ENCODE measurements around the gene FUT8. TPM values are rescaled to one million over a fixed set of nuclear protein-coding genes. Genes with fewer than 3 reads are reported as not detected.

Gene FUT8
- total RNA-seq, 1 donor from 2014 or later: 12.9 TPM

DNA sequence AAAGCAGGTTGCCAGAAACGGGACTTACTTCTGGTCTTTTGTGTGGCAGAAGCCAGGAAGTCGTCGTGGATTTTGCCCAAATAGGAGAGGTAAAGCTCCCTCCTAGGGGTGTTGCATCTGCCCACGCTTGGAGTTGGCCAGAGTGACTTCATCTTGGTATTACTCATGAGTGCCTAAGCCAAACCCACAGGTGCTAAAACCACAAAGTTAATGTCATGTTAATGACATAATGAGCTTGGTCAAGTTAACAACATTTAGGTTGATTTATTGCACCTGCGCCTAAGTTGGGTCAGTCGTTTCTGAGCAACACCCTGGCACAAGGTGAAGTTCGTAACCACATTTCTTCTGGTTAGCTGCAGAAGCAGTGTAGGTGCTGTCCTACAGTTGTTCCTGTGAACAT, 225.2 kb downstream of the FUT8 start:
- H3K9me3 ChIP-seq: peaks cover 0 to 11% of the 10 kb centered on the region in 2 donors
- TF ChIP-seq, protein P1, sequence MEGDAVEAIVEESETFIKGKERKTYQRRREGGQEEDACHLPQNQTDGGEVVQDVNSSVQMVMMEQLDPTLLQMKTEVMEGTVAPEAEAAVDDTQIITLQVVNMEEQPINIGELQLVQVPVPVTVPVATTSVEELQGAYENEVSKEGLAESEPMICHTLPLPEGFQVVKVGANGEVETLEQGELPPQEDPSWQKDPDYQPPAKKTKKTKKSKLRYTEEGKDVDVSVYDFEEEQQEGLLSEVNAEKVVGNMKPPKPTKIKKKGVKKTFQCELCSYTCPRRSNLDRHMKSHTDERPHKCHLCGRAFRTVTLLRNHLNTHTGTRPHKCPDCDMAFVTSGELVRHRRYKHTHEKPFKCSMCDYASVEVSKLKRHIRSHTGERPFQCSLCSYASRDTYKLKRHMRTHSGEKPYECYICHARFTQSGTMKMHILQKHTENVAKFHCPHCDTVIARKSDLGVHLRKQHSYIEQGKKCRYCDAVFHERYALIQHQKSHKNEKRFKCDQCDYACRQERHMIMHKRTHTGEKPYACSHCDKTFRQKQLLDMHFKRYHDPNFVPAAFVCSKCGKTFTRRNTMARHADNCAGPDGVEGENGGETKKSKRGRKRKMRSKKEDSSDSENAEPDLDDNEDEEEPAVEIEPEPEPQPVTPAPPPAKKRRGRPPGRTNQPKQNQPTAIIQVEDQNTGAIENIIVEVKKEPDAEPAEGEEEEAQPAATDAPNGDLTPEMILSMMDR (IDR thresholded peaks at IDR 0.05): no peak
- no peaks in the 10 kb centered on the region for H3K27me3 ChIP-seq
- no peaks in the 10 kb centered on the region for H3K36me3 ChIP-seq
- H3K27ac ChIP-seq: no peak overlapping the region
- H3K4me1 ChIP-seq: no peaks in the 10 kb centered on the region
- H3K4me3 ChIP-seq: no peak overlapping the region
- intact Hi-C loops (cut with DNase I): no loop called here
- no peak for DNase-seq (ENCODE audit: low spot score in 2 of 2)

DNA sequence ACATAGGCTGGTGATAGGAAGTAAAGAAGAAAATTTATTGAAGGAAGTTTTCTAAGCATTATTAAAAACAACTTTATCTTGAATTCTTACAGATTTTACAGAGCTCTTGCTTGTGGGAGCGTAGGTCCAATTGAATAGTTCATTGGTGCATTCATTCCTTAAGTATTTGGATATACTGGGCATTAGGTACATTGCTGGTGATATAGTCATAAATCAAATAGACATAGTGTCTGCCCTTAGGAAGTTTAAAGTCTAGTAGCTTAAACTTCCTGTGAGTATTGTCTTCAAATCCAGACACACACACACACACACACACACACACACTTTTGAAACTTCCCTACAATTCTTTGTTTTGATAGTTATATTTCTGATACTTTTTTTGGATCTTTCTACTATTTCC, 226.7 kb downstream of the FUT8 start:
- no peaks in the 10 kb centered on the region for H3K36me3 ChIP-seq
- peaks cover 0 to 11% of the 10 kb centered on the region in 2 donors for H3K9me3 ChIP-seq
- no peaks in the 10 kb centered on the region for H3K27me3 ChIP-seq
- intact Hi-C loops (cut with DNase I): no loop called here
- no peak overlapping the region for H3K4me3 ChIP-seq
- DNase-seq (ENCODE audit: low spot score in 2 of 2): no peak
- H3K4me1 ChIP-seq: no peaks in the 10 kb centered on the region
- H3K27ac ChIP-seq: no peak overlapping the region
- TF ChIP-seq, protein P1 (IDR thresholded peaks at IDR 0.05): no peak

DNA sequence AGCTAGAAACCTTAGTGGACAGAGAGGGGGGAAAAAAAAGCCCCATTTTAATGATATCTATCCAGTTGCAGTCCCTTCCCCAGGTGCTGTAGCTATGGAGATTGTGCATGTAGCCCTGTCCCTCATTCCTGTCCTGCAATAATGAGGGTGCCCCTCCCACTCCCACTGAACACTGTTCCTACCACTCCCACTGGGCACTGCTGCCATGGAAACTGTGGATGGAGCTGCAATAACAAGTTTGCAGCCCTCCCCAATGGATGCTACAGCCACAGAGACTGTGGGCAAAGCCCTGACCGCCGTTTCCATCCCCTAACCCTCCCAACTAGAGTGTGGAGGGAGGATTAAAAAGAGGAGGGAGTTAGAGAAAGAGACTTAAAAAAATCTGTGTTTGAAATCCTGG, 238.3 kb downstream of the FUT8 start:
- Histone ChIP-seq H3K4me3 (no peak overlapping the region), H3K27ac (no peak overlapping the region), H3K9me3 (no peaks in the 10 kb centered on the region), H3K36me3 (no peaks in the 10 kb centered on the region), H3K4me1 (no peaks in the 10 kb centered on the region), H3K27me3 (no peaks in the 10 kb centered on the region)
- TF ChIP-seq, protein P1 (IDR thresholded peaks at IDR 0.05): no peak
- no peak for DNase-seq (ENCODE audit: low spot score in 2 of 2)
- intact Hi-C loops (cut with DNase I): no loop called here

DNA sequence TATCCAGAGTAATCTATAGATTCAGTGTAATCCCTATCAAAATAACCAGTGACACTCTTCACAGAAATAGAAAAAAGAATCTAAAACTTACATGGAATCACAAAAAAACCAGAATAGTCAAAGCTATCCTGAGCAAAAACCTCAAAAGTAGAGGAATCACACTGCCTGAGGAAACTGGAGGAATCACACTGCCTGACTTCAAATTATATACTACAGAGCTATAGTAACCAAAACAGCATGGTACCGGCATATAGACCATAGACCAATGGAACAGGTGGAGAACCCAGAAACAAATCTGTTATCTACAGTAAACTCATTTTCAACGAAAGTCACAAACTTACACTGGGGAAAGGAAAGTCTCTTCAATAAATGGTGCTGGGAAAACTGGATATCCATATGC, 244.0 kb downstream of the FUT8 start:
- H3K27ac ChIP-seq: no peak overlapping the region
- H3K4me1 ChIP-seq: no peaks in the 10 kb centered on the region
- TF ChIP-seq, protein P1 (IDR thresholded peaks at IDR 0.05): no peak
- no peaks in the 10 kb centered on the region for H3K27me3 ChIP-seq
- H3K36me3 ChIP-seq: no peaks in the 10 kb centered on the region
- intact Hi-C loops (cut with DNase I): no loop called here
- no peak for DNase-seq (ENCODE audit: low spot score in 2 of 2)
- no peak overlapping the region for H3K4me3 ChIP-seq
- H3K9me3 ChIP-seq: peaks cover 0 to 6% of the 10 kb centered on the region in 2 donors

DNA sequence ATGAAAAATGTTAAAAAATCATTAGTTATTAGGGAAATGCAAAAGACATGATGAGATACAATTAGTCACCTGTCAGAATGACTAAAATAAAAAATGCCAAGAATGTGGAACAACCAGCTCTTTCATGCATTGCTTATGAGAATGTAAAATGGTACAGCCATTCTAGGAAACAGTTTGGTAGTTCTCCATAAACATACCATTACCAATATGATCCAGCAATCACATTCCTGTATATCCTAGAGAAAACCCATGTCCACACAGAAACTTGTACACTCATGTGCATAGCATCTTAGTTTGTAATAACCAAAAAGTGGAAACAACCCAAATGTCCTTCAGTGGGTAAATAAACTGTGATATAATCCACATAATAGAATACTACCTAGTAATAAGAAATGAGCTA, 245.7 kb downstream of the FUT8 start:
- no peaks in the 10 kb centered on the region for H3K36me3 ChIP-seq
- peaks cover 0 to 6% of the 10 kb centered on the region in 2 donors for H3K9me3 ChIP-seq
- no peaks in the 10 kb centered on the region for H3K4me1 ChIP-seq
- H3K4me3 ChIP-seq: no peak overlapping the region
- H3K27me3 ChIP-seq: no peaks in the 10 kb centered on the region
- no peak for DNase-seq (ENCODE audit: low spot score in 2 of 2)
- TF ChIP-seq, protein P1 (IDR thresholded peaks at IDR 0.05): no peak
- H3K27ac ChIP-seq: no peak overlapping the region
- intact Hi-C loops (cut with DNase I): no loop called here

DNA sequence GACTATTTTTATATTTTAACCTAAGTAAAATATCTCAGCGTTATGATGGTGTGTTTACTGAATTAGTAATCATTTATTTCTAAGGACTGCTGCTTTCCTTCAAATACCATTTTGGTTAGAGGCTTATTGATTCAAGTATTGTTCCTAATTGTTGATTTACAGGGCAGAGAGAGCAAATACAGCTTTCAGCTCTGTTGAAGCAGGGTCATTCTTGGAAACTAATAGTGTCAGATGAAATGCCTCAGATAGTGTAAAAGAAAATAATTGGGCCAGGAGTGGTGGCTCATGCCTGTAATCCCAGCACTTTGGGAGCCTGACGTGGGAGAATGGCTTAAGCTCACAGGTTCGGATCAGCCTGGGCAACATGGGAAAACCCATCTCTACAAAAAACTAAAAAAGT, 249.3 kb downstream of the FUT8 start:
- no peaks in the 10 kb centered on the region for H3K9me3 ChIP-seq
- TF ChIP-seq, protein P1 (IDR thresholded peaks at IDR 0.05): no peak
- H3K36me3 ChIP-seq: no peaks in the 10 kb centered on the region
- H3K27ac ChIP-seq: no peak overlapping the region
- DNase-seq (ENCODE audit: low spot score in 2 of 2): no peak
- H3K4me1 ChIP-seq: no peaks in the 10 kb centered on the region
- intact Hi-C loops (cut with DNase I): no loop called here
- H3K4me3 ChIP-seq: no peak overlapping the region
- H3K27me3 ChIP-seq: no peaks in the 10 kb centered on the region
